GM21360 (cell line): Measurements from ENCODE around the gene NHLRC3.
"Not testable (repeated sequence)": the region's sequence is repeated elsewhere in the genome, so short reads cannot be mapped to it uniquely, and the experiment has no call there.

Source experiments
- ATAC-seq: cut with Tn5 transposase; IDR thresholded peaks from one replicate; pipeline ENCODE4 v1.9.1; 2021; ENCODE audit warnings: mild to moderate bottlenecking, moderate library complexity; ENCODE audit not compliant: unreplicated experiment

NHLRC3 gene

DNA sequence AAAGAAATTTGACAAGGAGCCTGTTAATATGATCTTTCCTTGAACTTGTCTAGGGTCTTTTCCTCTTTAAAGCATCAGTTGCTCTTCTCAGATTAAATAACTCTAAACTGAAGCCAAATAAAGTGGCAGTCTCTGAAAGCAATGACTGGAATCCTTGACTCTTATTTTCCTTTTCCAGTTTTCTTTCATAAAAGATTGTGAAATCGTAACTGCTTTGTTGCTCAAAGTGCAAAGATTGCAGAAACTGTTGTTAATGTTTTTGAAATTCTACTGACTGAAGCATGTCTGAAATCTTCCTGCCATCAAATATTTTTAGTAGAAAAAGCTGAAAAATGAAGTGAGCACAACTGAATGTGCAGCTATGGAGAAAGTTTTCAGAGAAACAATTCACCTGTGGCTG, 1.9 kb downstream of the NHLRC3 start:
- no peak for ATAC-seq

- peak; percentile 86 for ATAC-seq
Observed at GRCh38 chr13:39044536-39044935, 6.3 kb downstream of the NHLRC3 start.

DNA sequence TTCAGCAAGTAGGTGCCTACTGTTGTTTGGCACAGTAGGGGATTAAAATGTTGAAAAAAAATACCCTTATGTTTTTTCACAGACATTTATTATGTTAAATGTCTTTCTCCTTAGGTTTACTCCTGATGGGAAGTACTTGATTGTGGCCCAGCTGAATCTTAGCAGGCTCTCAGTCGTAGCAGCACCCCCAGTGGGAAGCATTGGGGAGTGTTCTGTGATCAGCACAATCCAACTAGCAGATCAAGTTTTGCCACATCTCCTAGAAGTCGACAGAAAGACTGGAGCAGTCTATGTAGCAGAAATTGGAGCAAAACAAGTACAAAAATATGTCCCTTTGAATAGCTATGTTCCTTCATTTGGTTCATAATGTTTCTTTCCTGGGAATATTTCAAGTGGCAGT, 9.3 kb downstream of the NHLRC3 start:
- ATAC-seq = no peak

DNA sequence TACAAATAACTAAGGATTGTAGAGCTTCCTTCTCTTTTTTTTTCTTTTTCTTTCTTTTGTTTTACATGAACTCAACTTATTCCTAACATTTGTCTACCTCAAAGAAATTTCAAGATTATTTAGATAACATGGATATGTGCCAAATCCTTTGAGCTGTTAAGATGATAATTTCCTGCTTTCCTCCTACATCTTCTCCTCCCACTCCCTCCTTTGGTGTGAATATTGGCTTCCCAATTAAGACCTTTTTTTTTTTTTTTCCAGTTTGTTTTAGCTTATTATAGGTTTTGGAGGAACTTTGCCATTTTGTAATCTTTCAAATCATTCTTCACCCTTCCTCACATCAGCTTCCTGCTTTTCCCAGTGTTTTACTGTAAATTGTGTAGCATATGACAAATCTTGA, 10.6 kb downstream of the NHLRC3 start:
- ATAC-seq = no peak

DNA sequence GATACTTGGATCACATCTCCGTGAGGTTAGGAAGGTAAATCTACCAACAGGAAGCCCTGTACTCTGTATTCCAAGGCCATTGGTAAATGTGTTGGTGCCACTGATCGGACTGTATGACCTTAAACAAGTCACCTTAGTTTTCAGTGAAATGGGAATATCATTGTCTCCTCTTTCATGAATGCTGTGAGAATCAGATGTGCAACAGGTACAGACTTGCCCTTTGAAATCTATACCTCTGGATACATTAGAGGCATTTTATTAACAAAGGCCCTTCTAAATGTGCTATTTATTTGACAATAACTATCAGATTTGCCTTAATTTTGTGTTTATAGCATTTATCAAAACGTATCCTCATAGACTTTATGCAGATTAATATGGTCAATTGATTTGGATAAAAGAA, 11.0 kb downstream of the NHLRC3 start:
- no peak for ATAC-seq

DNA sequence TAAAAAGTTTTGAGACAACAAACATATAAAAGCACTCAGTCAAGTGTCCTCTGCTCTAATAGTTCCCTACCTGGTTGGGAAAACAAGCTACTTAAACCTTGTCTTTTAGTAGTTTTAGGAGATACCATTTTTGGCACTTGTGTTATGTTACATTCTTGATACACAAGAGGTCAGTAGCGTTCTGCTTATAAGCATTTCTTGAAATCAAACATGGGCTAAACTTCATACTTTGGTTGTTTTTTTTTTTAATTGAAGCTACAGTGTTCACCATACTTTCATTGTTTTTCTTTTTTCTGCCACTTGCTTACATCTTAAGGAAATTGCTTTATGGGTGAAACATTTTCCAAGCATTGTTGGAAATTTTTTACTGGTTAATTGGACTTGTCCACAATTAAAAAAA, 12.9 kb downstream of the NHLRC3 start:
- ATAC-seq = no peak

DNA sequence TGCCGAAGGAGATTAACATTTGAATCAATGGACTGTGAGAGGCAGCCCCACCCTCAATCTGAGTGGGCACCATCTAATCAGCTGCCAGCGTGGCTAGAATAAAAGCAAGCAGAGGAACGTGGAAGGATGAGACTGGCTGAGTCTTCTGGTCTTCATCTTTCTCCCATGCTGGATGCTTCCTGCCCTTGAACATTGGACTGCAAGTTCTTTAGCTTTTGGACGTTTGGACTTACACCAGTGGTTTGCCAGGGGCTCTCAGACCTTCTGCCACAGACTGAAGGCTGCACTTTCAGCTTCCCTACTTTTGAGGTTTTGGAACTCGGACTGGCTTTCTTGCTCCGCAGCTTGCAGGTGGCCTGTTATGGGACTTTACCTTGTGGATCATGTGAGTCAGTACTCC, 14.7 kb downstream of the NHLRC3 start:
- no peak for ATAC-seq

DNA sequence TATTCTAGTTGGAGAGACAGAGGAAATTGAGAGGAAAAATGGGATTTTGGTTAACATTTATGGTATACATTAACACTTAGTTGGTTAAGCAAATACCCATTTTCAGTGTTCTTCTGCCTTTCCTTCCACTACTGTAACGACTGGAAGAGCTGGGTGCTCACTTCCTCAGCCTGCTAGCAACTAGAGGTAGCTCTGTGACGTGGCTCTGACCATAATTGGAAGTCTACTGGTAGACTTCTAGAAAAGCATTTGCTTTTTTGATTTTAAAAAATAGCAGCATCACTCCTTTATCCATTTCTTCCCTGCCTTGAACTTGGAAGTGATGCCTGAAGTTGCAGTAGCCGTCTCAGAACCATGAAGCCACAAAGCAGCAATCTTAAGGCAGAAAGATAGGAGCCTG, 15.9 kb downstream of the NHLRC3 start:
- ATAC-seq = peak; percentile 44

DNA sequence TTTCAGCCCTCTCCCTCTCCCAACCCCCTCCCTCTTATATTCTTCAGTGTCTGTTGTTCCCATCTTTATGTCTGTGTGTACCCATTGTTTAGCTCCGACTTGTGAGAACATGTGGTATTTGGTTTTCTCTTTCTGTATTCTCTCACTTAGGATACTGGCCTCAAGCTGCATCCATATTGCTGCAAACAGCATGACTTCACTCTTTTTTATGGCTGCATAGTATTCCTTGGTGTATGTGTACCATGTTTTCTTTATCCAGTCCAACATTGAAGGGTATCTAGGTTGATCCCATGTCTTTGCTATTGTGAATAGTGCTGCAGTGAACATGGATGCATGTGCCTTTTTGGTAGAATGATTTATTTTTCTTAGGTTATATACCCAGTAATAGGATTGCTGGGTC, 17.8 kb downstream of the NHLRC3 start:
- ATAC-seq = no peak

DNA sequence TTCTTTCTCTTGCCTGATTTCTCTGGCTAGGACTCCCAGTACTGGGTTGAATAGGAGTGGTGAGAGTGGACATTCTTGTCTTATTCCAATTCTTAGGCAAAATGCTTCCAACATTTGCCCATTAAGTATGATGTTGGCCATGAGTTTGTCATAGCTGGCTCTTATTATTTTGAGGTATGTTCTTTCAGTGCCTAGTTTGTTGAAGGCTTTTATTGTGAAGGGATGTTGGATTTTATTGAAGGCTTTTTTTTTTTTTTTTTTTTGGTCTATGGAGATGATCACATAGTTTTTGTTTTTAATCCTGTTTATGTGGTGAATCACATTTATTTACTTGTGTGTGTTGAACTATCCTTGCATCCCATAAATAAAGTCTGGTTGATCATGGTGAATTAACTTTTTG, 19.8 kb downstream of the NHLRC3 start:
- ATAC-seq = no peak

DNA sequence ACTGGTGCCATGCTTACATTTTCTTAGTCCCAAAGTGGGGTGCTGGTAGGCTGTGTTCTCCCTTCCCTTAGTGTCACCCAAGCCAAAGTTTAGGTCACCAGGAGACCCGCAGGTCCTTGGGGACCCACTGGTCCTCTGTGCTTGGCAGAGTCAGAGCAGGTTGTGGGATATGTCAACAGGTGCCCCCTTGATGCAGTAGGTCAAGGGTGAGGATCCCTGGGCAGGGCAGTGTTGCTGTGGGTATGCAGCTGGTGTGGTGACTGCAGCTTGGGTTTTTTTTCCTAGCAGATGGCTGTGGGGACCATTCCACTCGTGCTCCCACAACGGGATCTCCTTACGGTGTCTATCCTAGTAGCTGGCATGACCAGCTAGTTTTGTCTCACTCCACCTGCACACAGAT, 23.7 kb downstream of the NHLRC3 start:
- ATAC-seq = no peak

DNA sequence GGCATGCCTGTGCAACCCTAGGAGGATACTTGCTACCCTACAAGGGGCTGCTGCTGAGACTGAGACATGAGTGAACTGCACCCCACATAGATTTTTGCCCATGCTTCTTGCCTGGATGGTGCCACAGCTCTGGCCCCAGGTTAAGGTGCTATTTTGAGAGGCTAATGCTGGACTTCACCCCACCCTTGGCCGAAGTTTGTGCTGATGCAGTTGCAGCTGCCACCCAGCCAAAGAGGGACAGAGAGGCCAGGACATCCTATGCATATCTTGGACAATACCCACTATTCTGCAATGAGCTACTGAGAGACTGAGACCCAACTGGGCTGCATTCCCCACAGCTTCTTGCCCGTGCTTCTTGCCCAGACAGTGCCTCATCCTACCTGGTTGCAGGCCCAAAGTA, 34.6 kb downstream of the NHLRC3 start:
- no peak for ATAC-seq

- ATAC-seq = no peak
Observed at GRCh38 chr13:39073983-39074382, 35.7 kb downstream of the NHLRC3 start.

DNA sequence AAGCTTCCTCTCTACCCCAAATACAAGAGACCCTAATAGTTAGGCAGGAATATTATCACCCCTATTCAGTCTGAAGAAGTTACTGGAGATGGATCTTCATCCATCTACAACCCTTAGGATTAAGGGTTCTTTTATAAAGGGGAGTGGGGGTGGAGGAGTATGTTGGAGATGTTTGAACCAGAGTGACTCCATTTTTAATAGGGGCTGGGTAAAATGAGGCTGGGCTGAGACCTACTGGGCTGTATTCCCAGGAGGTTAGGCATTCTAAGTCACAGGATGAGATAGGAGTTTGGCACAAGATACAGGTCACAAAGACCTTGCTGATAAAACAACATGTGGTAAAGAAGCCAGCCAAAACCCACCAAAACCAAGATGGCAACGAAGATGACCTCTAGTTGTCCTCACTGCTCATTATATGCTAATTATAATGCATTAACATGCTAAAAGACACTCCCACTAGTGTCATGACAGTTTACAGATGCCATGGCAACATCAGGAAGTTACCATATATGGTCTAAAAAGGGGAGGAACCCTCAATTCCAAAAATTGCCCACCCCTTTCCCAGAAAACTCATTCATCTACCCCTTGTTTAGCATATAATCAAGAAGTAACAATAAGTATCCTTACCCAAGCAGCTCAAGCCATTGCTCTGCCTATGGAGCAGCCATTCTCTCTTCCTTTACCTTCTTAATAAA, 48.1 kb downstream of the NHLRC3 start:
- ATAC-seq = not testable (repeated sequence)

DNA sequence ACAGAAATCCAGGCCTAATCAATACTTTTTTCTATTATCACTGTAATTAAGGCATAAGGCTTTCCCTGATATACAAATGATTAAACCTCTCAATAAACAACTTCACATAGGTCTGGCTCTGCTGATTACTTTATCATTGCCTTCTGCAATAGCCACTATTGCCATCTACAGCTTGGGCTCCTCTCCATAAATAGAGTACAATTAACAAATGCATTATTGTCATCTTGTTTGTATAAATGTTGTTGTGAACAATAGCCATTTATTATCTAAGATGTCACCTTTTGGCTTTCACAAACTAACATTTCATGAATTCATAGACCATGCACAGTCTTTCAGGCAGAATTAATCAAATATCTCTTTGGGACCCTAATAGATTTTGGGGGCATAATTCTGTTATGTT, 53.3 kb downstream of the NHLRC3 start:
- no peak for ATAC-seq

- ATAC-seq = peak; percentile 59
Observed at GRCh38 chr13:39095500-39095899, 57.2 kb downstream of the NHLRC3 start.

DNA sequence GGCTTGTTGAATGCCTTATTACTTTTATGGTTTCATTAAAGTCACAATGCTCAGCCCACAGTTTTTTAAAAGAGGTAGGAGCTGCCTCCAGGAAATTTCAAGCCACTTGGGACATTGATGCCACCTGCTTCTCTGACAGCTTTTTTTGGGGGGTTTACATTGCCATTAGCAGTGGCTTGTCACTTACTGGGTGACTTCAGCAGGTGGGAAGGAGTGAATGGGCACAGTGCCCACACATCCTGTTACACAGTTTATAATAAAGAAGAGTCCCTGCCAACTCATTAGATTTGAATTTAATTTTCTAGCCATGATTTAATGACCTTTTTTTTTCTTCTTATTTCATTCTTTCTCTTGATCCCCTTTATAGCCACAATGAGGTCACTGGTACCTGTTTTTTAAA, 61.0 kb downstream of the NHLRC3 start:
- ATAC-seq = no peak
